ENCODE results near the gene SEMA6A. TPM values are rescaled to one million over a fixed set of nuclear protein-coding genes. Genes with fewer than 3 reads are reported as not detected.

The SEMA6A gene
- total and polyA plus RNA-seq, 4 donors: 3.7 to 11.4 (median 5.6) TPM

DNA sequence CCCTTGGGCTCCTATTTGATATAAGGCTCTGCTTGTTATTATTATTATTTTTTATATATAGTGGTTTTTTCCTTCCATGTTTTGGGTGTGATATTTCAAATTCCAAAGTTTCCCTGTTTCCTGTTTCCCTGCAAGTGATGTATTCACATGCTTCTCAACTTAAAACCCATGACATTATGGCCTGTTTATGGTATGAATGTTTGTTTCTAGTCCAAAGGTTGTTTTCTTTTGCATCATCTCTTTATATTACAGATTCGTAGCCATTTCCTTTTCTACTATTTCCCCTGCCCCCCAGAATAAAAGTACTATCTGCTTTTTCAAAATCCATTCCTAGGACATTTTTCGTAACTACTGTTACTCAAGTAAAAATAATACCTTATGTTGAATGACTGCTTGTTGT is 7.5 kb downstream of the SEMA6A start:
- Histone ChIP-seq H3K27me3 (ENCODE audit: control insufficient read depth in 4 of 4, insufficient read depth in 4 of 4, low read length in 3 of 4) (peaks cover 0 to 6% (median 3%) of the 10 kb centered on the region in 4 donors), H3K36me3 (ENCODE audit: control insufficient read depth in 4 of 4, insufficient read depth in 3 of 4, low read depth in 1 of 4, low read length in 3 of 4) (no peaks in the 10 kb centered on the region), H3K9me3 (ENCODE audit: control insufficient read depth in 4 of 4, low read length in 3 of 4) (no peaks in the 10 kb centered on the region), H3K4me1 (ENCODE audit: control insufficient read depth in 4 of 4, insufficient read depth in 4 of 4, low read length in 3 of 4) (peaks cover 0 to 3% (median 1%) of the 10 kb centered on the region in 4 donors), H3K27ac (ENCODE audit: low read depth in 1 of 2, low read length in 2 of 2) (no peak overlapping the region), H3K9ac (ENCODE audit: low read depth in 1 of 2, low read length in 2 of 2) (no peak overlapping the region), H3K4me3 (ENCODE audit: low read depth in 1 of 3, low read length in 3 of 3) (no peak overlapping the region)
- DNase-seq (ENCODE audit: low spot score): no peak
- 75% methylated on average over 2 of the region's 2 CpGs for WGBS
- TF ChIP-seq, protein P1, sequence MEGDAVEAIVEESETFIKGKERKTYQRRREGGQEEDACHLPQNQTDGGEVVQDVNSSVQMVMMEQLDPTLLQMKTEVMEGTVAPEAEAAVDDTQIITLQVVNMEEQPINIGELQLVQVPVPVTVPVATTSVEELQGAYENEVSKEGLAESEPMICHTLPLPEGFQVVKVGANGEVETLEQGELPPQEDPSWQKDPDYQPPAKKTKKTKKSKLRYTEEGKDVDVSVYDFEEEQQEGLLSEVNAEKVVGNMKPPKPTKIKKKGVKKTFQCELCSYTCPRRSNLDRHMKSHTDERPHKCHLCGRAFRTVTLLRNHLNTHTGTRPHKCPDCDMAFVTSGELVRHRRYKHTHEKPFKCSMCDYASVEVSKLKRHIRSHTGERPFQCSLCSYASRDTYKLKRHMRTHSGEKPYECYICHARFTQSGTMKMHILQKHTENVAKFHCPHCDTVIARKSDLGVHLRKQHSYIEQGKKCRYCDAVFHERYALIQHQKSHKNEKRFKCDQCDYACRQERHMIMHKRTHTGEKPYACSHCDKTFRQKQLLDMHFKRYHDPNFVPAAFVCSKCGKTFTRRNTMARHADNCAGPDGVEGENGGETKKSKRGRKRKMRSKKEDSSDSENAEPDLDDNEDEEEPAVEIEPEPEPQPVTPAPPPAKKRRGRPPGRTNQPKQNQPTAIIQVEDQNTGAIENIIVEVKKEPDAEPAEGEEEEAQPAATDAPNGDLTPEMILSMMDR (IDR thresholded peaks at IDR 0.05; ENCODE audit: low read depth, low read length, missing input control): no peak
- TF ChIP-seq ZBTB33 (IDR thresholded peaks at IDR 0.05) (no peak), SP1 (IDR thresholded peaks at IDR 0.05) (no peak), HNF4A (conservative IDR thresholded peaks at IDR 0.05) (no peak), REST (IDR thresholded peaks at IDR 0.05) (no peak), HNF4G (IDR thresholded peaks at IDR 0.05) (no peak), RAD21 (IDR thresholded peaks at IDR 0.05) (no peak), FOXA1 (IDR thresholded peaks at IDR 0.05) (no peak), TAF1 (conservative IDR thresholded peaks at IDR 0.05) (no peak), FOXA2 (IDR thresholded peaks at IDR 0.05) (no peak), YY1 (IDR thresholded peaks at IDR 0.05) (no peak), NR2F2 (IDR thresholded peaks at IDR 0.05) (no peak), GABPA (IDR thresholded peaks at IDR 0.05 in 1 of 2, conservative IDR thresholded peaks at IDR 0.05 in 1 of 2) (no peak), EGR1 (IDR thresholded peaks at IDR 0.05; ENCODE audit: low read depth in 2 of 2) (no peak), JUND (IDR thresholded peaks at IDR 0.05) (no peak), RXRA (IDR thresholded peaks at IDR 0.05) (no peak)
- TF ChIP-seq, protein P2, sequence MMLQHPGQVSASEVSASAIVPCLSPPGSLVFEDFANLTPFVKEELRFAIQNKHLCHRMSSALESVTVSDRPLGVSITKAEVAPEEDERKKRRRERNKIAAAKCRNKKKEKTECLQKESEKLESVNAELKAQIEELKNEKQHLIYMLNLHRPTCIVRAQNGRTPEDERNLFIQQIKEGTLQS (IDR thresholded peaks at IDR 0.05): no peak
- TF ChIP-seq, protein P3, sequence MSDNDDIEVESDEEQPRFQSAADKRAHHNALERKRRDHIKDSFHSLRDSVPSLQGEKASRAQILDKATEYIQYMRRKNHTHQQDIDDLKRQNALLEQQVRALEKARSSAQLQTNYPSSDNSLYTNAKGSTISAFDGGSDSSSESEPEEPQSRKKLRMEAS (IDR thresholded peaks at IDR 0.05): no peak

All from liver (tissue), 9 donors.